Panc1 (cell line): ENCODE results near the gene ADAMTS9. TPM values are rescaled to one million over a fixed set of nuclear protein-coding genes. Genes with fewer than 3 reads are reported as not detected.

ENCODE experiments used
- ATAC-seq: fragments of 200-7000 bp; cut with Tn5 transposase; 2 replicates; pipeline ENCODE4 v1.9.1; 2020; ENCODE audit warnings: mild to moderate bottlenecking, moderate library complexity
- BruUV-seq: library from RNA; stranded (reverse); fragments of 400-500 nt; replicated peaks from 2 replicates; lab custom pipeline; 2021; lab: Mats Ljungman, UMichigan
- CTCF ChIA-PET: fragments of 300-600 bp; sonication (Branson Sonifier 250); formaldehyde crosslinking; loops from one replicate; lab custom pipeline; 2022; ENCODE audit warnings: antibody characterized with exemption; lab: Charles Lee
- POLR2A ChIA-PET: fragments of 300-600 bp; sonication (Branson Sonifier 250); formaldehyde crosslinking; loops from one replicate; lab custom pipeline; 2022; ENCODE audit warnings: antibody characterized with exemption; lab: Charles Lee
- DNase-seq: peaks from one replicate; pipeline ENCODE4 v3.0.0-alpha.2; 2010; ENCODE audit warnings: low read depth, low spot score
- H3K27ac ChIP-seq: 2 replicates; pipeline ENCODE4 v1.5.1; 2011; ENCODE audit warnings: mild to moderate bottlenecking, low read length, inconsistent platforms
- H3K27me3 ChIP-seq: fragments of 200-500 bp; sonication (Bioruptor generic); 2 replicates; pipeline ENCODE4 v1.6.0; 2014; ENCODE audit warnings: low read length, inconsistent platforms; ENCODE audit not compliant: control insufficient read depth, insufficient read depth
- H3K36me3 ChIP-seq: fragments of 200-500 bp; sonication (Bioruptor generic); 2 replicates; pipeline ENCODE4 v1.5.1; 2014; ENCODE audit warnings: inconsistent platforms, mild to moderate bottlenecking, low read length, moderate library complexity; ENCODE audit not compliant: control insufficient read depth, insufficient read depth
- H3K4me1 ChIP-seq: 2 replicates; pipeline ENCODE4 v1.5.1; 2011; ENCODE audit warnings: inconsistent platforms, mild to moderate bottlenecking, low read length, moderate library complexity; ENCODE audit not compliant: control insufficient read depth, insufficient read depth
- H3K4me3 ChIP-seq, 2 experiments: 2 replicates each; pipeline ENCODE4 v1.5.1; 2011 to 2012; ENCODE audit warnings: low read depth in 2 of 2, low read length in 2 of 2, mild to moderate bottlenecking in 2 of 2, inconsistent platforms in 1 of 2, moderate library complexity in 1 of 2
- H3K9me3 ChIP-seq: fragments of 200-500 bp; sonication (Bioruptor generic); 2 replicates; pipeline ENCODE4 v1.5.1; 2014; ENCODE audit warnings: low read depth, mild to moderate bottlenecking, inconsistent platforms, low read length, moderate library complexity; ENCODE audit not compliant: control insufficient read depth, insufficient read depth
- POLR2AphosphoS5 ChIP-seq: IDR thresholded peaks from 2 replicates; pipeline ENCODE4 v1.6.1; 2012; ENCODE audit warnings: mild to moderate bottlenecking, low read depth, low read length, moderate library complexity
- REST ChIP-seq, 2 experiments: IDR thresholded peaks; 2 replicates each; pipeline ENCODE4 v1.6.1; 2011 to 2012; ENCODE audit warnings: low read depth in 2 of 2, control low read depth in 1 of 2, low read length in 1 of 2, mild to moderate bottlenecking in 1 of 2, moderate library complexity in 1 of 2; ENCODE audit not compliant: insufficient read depth in 1 of 2
- SIN3A ChIP-seq: IDR thresholded peaks from 2 replicates; pipeline ENCODE4 v1.6.1; 2012; ENCODE audit warnings: low read depth, mild to moderate bottlenecking, low read length, moderate library complexity, borderline replicate concordance; ENCODE audit not compliant: insufficient read depth
- TCF7L2 ChIP-seq: IDR thresholded peaks from 2 replicates; pipeline ENCODE4 v1.6.1; 2011; ENCODE audit warnings: mild to moderate bottlenecking, low read depth, low read length, inconsistent platforms
- in situ Hi-C: cut with HindIII; loops from 2 replicates; pipeline ENCODE4 v1.10.0; 2016; ENCODE audit warnings: low sequenced_read_pairs, low pct_unique_long_range_greater_than_20kb
- intact Hi-C: fragments of 100-400 bp; cut with micrococcal nuclease; formaldehyde crosslinking; loops from one replicate; pipeline ENCODE4 v1.10.0; 2022; ENCODE audit not compliant: unreplicated experiment
- total RNA-seq: library from RNA; stranded (reverse); gene quantifications from one replicate; pipeline ENCODE4 v1.2.1, GENCODE V29; 2021; ENCODE audit not compliant: unreplicated experiment
- TF ChIP-seq, protein P1 (sequence below): fragments of 450-650 bp; IDR thresholded peaks from 2 replicates; pipeline ENCODE4 v1.5.1; 2017; ENCODE audit warnings: mild to moderate bottlenecking

Gene ADAMTS9
- total RNA-seq, 1 experiment from 2014 or later, result 0.05 TPM

DNA sequence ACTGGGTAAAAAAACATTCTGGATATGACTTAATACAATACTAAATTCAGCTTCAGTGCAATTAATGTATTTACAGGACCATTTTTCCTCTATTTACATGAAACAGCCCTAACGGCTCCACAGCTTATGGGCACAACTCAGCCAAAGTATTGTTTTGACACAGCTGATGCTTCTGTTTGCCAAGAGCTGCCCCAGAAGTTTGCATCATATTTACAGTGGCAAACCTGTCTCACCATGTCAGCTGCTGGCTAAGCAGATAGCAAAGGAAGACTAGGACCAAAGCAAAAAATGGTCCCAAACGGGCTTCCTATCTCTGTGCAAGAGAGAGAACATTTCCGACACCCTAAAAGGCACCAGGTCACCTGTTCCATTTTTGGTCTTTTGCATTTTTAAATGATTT lies 94.5 kb downstream of the ADAMTS9 start:
- Histone ChIP-seq H3K36me3 (no peaks in the 10 kb centered on the region), H3K4me1 (no peaks in the 10 kb centered on the region), H3K4me3 (no peak overlapping the region), H3K9me3 (no peaks in the 10 kb centered on the region), H3K27ac (no peak overlapping the region), H3K27me3 (no peaks in the 10 kb centered on the region)
- BruUV-seq, result no TSS peak
- in situ Hi-C loops, result no loop called here
- CTCF ChIA-PET, result interaction anchor here (0.7 kb wide), 2 partner anchors 75 to 109 kb away, joined by 3 to 5 read pairs; no protein-coding TSS in a partner anchor
- intact Hi-C loops, result no loop called here
- POLR2A ChIA-PET, result no interaction called here
- ATAC-seq (no peak), DNase-seq (no peak)
- TF ChIP-seq SIN3A (no peak), TCF7L2 (no peak), POLR2AphosphoS5 (no peak), REST (IDR thresholded peaks at IDR 0.05; ENCODE audit: insufficient read depth in 1 of 2, low read depth in 2 of 2, low read length in 1 of 2) (no peak)
- TF ChIP-seq, protein P1, sequence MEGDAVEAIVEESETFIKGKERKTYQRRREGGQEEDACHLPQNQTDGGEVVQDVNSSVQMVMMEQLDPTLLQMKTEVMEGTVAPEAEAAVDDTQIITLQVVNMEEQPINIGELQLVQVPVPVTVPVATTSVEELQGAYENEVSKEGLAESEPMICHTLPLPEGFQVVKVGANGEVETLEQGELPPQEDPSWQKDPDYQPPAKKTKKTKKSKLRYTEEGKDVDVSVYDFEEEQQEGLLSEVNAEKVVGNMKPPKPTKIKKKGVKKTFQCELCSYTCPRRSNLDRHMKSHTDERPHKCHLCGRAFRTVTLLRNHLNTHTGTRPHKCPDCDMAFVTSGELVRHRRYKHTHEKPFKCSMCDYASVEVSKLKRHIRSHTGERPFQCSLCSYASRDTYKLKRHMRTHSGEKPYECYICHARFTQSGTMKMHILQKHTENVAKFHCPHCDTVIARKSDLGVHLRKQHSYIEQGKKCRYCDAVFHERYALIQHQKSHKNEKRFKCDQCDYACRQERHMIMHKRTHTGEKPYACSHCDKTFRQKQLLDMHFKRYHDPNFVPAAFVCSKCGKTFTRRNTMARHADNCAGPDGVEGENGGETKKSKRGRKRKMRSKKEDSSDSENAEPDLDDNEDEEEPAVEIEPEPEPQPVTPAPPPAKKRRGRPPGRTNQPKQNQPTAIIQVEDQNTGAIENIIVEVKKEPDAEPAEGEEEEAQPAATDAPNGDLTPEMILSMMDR, result no peak

DNA sequence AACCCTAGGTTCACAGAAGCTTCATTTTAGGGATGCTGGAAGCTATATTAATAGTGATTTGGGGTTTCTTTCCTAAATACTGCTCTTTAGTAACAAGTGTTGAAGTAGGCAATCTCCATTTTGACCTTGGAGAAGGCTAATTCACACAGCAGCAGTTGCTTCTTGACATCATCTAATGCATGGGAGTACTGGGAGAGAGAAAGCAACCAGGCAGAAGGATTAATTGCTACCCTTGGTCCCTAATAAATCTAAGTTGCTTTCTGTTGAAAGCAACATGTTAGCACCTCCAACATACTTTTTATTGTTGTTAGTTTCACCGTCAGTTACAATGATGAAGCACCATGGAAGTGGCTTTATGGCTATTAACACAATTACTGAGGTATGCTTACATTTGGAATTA lies 96.2 kb downstream of the ADAMTS9 start:
- no peak overlapping the region for H3K4me3 ChIP-seq
- ChIA-PET CTCF (no interaction called here), POLR2A (no interaction called here)
- in situ Hi-C loops, result no loop called here
- H3K9me3 ChIP-seq, result no peaks in the 10 kb centered on the region
- no peak for TF ChIP-seq SIN3A
- TF ChIP-seq TCF7L2, result no peak
- TF ChIP-seq POLR2AphosphoS5, result no peak
- TF ChIP-seq, protein P1, result no peak
- no peak for TF ChIP-seq REST (IDR thresholded peaks at IDR 0.05; ENCODE audit: insufficient read depth in 1 of 2, low read depth in 2 of 2, low read length in 1 of 2)
- no peaks in the 10 kb centered on the region for H3K27me3 ChIP-seq
- BruUV-seq, result no TSS peak
- no peaks in the 10 kb centered on the region for H3K4me1 ChIP-seq
- intact Hi-C loops, result no loop called here
- H3K27ac ChIP-seq, result no peak overlapping the region
- DNase-seq (no peak), ATAC-seq (no peak)
- H3K36me3 ChIP-seq, result no peaks in the 10 kb centered on the region
